Stimulated activated CD4-positive, alpha-beta T cell treated with anti-CD3 and anti-CD28 coated beads, Interleukin-2, amount 100 ng/mL, for 48 hours (primary cell): ENCODE data around the gene OAS1.

Experiments
- DNase-seq, 2 donors: peaks; one replicate each; pipeline ENCODE4 v3.0.0-alpha.2; 2020

OAS1 gene

DNA sequence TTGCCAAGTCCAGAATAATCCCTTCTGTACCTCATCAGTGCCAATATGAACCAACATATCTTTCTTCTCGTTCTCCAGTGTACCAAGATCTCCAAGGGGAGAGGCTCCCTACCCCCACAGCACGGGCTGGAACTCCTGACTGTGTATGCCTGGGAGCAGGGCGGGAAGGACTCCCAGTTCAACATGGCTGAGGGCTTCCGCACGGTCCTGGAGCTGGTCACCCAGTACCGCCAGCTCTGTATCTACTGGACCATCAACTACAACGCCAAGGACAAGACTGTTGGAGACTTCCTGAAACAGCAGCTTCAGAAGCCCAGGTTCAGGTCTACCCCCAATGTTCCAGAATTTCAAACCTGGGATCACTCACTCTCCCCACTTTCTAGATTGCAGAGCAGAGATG is 61.1 kb downstream of the OAS1 start:
- DNase-seq, result no peak
